SK-N-MC (cell line): Measurements from ENCODE around the gene DYRK1B.

Experiments used
- DNase-seq: peaks from one replicate; pipeline ENCODE4 v3.0.0-alpha.2; 2011; ENCODE audit warnings: low read depth, low spot score
- H3K27ac ChIP-seq: fragments of 200-600 bp; sonication (generic); 2 replicates; pipeline ENCODE4 v1.5.1; 2016; ENCODE audit warnings: mixed run types
- H3K36me3 ChIP-seq: fragments of 200-600 bp; sonication (generic); 2 replicates; pipeline ENCODE4 v1.6.1; 2017; ENCODE audit warnings: antibody characterized with exemption, low read length, mixed read lengths; ENCODE audit not compliant: insufficient read depth
- H3K4me3 ChIP-seq: fragments of 200-600 bp; sonication (generic); 2 replicates; pipeline ENCODE4 v1.5.1; 2016
- H3K9ac ChIP-seq: fragments of 200-600 bp; sonication (generic); 2 replicates; pipeline ENCODE4 v1.8.0; 2017; ENCODE audit warnings: mixed run types, mixed read lengths; ENCODE audit not compliant: insufficient read length
- H3K9me3 ChIP-seq: fragments of 200-600 bp; sonication (generic); 2 replicates; pipeline ENCODE4 v1.6.1; 2017; ENCODE audit warnings: low read depth, mild to moderate bottlenecking, antibody characterized with exemption, low read length, moderate library complexity, mixed read lengths
- EZH2 ChIP-seq: fragments of 200-600 bp; sonication (generic); IDR thresholded peaks from one replicate; pipeline ENCODE4 v1.6.1; 2017; ENCODE audit warnings: antibody characterized with exemption
- FOXP2 ChIP-seq: optimal IDR thresholded peaks from 2 replicates; pipeline ENCODE3; 2011; ENCODE audit warnings: mild to moderate bottlenecking, moderate library complexity; ENCODE audit not compliant: insufficient read depth; ENCODE audit errors: extremely low read length, control extremely low read depth
- POLR2AphosphoS5 ChIP-seq: IDR thresholded peaks from 2 replicates; pipeline ENCODE4 v1.6.1; 2012; ENCODE audit warnings: mild to moderate bottlenecking, low read depth, low read length, borderline replicate concordance

Gene DYRK1B

GRCh38 chr19:39827216-39827615 is 6.7 kb downstream of the DYRK1B start:
- Histone ChIP-seq H3K9ac (no peak overlapping the region), H3K27ac (no peak overlapping the region), H3K4me3 (no peak overlapping the region), H3K9me3 (no peaks in the 10 kb centered on the region), H3K36me3 (peaks cover 50% of the 10 kb centered on the region; the same call in 1 of the 2 replicates)
- no peak for DNase-seq
- no peak for TF ChIP-seq EZH2
- no peak for TF ChIP-seq POLR2AphosphoS5
- no peak for TF ChIP-seq FOXP2

GRCh38 chr19:39826311-39826945 is 7.5 kb downstream of the DYRK1B start:
- no peak for TF ChIP-seq FOXP2
- no peak for DNase-seq
- no peak overlapping the region for H3K9ac ChIP-seq
- H3K9me3 ChIP-seq: no peaks in the 10 kb centered on the region
- no peak overlapping the region for H3K4me3 ChIP-seq
- H3K27ac ChIP-seq: no peak overlapping the region
- peaks cover 46% of the 10 kb centered on the region; the same call in 1 of the 2 replicates for H3K36me3 ChIP-seq

GRCh38 chr19:39825531-39826076 is 8.4 kb downstream of the DYRK1B start:
- Histone ChIP-seq H3K36me3 (peaks cover 37% of the 10 kb centered on the region; the same call in 1 of the 2 replicates), H3K4me3 (no peak overlapping the region), H3K27ac (no peak overlapping the region), H3K9me3 (no peaks in the 10 kb centered on the region), H3K9ac (no peak overlapping the region)
- no peak for DNase-seq
- TF ChIP-seq EZH2 (no peak), FOXP2 (no peak), POLR2AphosphoS5 (no peak)

GRCh38 chr19:39825093-39825463 is 8.9 kb downstream of the DYRK1B start:
- no peak overlapping the region for H3K9ac ChIP-seq
- no peak for DNase-seq
- no peak overlapping the region for H3K27ac ChIP-seq
- H3K4me3 ChIP-seq: no peak overlapping the region
- H3K9me3 ChIP-seq: no peaks in the 10 kb centered on the region
- H3K36me3 ChIP-seq: peaks cover 32% of the 10 kb centered on the region; the same call in 1 of the 2 replicates
- no peak for TF ChIP-seq POLR2AphosphoS5
- no peak for TF ChIP-seq EZH2
- no peak for TF ChIP-seq FOXP2

- no peaks in the 10 kb centered on the region for H3K9me3 ChIP-seq
- no peak overlapping the region for H3K4me3 ChIP-seq
- DNase-seq: no peak
- no peak overlapping the region for H3K9ac ChIP-seq
- H3K36me3 ChIP-seq: peaks cover 27% of the 10 kb centered on the region; the same call in 1 of the 2 replicates
- no peak overlapping the region for H3K27ac ChIP-seq
- TF ChIP-seq EZH2 (no peak), POLR2AphosphoS5 (no peak; the same call in 1 of the 2 replicates), FOXP2 (no peak)
These were observed 9.5 kb downstream of the DYRK1B start for GRCh38 chr19:39824143-39825092.

- no peak overlapping the region for H3K4me3 ChIP-seq
- TF ChIP-seq POLR2AphosphoS5 (no peak), FOXP2 (no peak), EZH2 (no peak)
- no peaks in the 10 kb centered on the region for H3K9me3 ChIP-seq
- H3K36me3 ChIP-seq: peaks cover 23% of the 10 kb centered on the region; the same call in 1 of the 2 replicates
- no peak overlapping the region for H3K9ac ChIP-seq
- DNase-seq: no peak
- no peak overlapping the region for H3K27ac ChIP-seq
These were observed 10.3 kb downstream of the DYRK1B start for GRCh38 chr19:39823686-39824085.

GRCh38 chr19:39820696-39821095 is 13.3 kb downstream of the DYRK1B start:
- H3K4me3 ChIP-seq: no peak overlapping the region
- TF ChIP-seq EZH2: no peak
- TF ChIP-seq POLR2AphosphoS5: no peak
- peaks cover 3% of the 10 kb centered on the region; the same call in 1 of the 2 replicates for H3K36me3 ChIP-seq
- no peak overlapping the region for H3K9ac ChIP-seq
- H3K9me3 ChIP-seq: no peaks in the 10 kb centered on the region
- no peak for DNase-seq
- H3K27ac ChIP-seq: no peak overlapping the region

GRCh38 chr19:39819786-39820185 is 14.2 kb downstream of the DYRK1B start:
- TF ChIP-seq POLR2AphosphoS5 (no peak), EZH2 (no peak), FOXP2 (no peak)

More at GRCh38 chr19:39819786-39820185, 14.2 kb downstream of the DYRK1B start:
- DNase-seq: no peak
- H3K36me3 ChIP-seq: no peaks in the 10 kb centered on the region
- no peak overlapping the region for H3K27ac ChIP-seq
- H3K4me3 ChIP-seq: no peak overlapping the region
- no peak overlapping the region for H3K9ac ChIP-seq
- no peaks in the 10 kb centered on the region for H3K9me3 ChIP-seq
